B cell (primary cell): Measurements from ENCODE around the gene COL16A1. TPM values are rescaled to one million over a fixed set of nuclear protein-coding genes. Genes with fewer than 3 reads are reported as not detected.

Source experiments
- ATAC-seq: fragments of 200-7000 bp; cut with Tn5 transposase; one replicate; pipeline ENCODE4 v1.10.0; 2021; ENCODE audit warnings: low read depth, mild to moderate bottlenecking, moderate number of reproducible peaks, moderate library complexity
- CTCF ChIA-PET: fragments of 350-600 bp; sonication (Branson Sonifier 250); formaldehyde crosslinking; loops from one replicate; lab custom pipeline; 2021; ENCODE audit warnings: antibody characterized with exemption, inconsistent platforms; lab: Charles Lee
- POLR2A ChIA-PET: fragments of 350-600 bp; sonication (Branson Sonifier 250); formaldehyde crosslinking; loops from one replicate; lab custom pipeline; 2021; ENCODE audit warnings: antibody characterized with exemption; lab: Charles Lee
- DNase-seq: peaks from one replicate; pipeline ENCODE4 v3.0.0; 2013
- H2AFZ ChIP-seq: 2 replicates; pipeline ENCODE4 v1.6.1; 2012; ENCODE audit warnings: mild to moderate bottlenecking, low read depth, low read length; ENCODE audit not compliant: insufficient read depth, poor library complexity, severe bottlenecking
- H3K27ac ChIP-seq, 2 donors: 1 replicate in 1 of 2; 2 replicates in 1 of 2; pipeline ENCODE4 v1.5.1; 2012 to 2013; ENCODE audit warnings: low read length in 2 of 2, mild to moderate bottlenecking in 2 of 2, moderate library complexity in 1 of 2
- H3K27me3 ChIP-seq, 4 experiments: fragments of 200-600 bp in 1 of 4; sonication (generic) in 1 of 4; replicated peaks in 1 of 4; 1 replicate in 2 of 4; 2 replicates in 2 of 4; pipeline versions ENCODE4 v1.6.1 to v1.7.0; 2013 to 2016; ENCODE audit warnings: low read length in 3 of 4, mild to moderate bottlenecking in 2 of 4, mixed read lengths in 1 of 4, moderate library complexity in 1 of 4; ENCODE audit not compliant: insufficient read depth in 4 of 4, control insufficient read depth in 3 of 4; ENCODE audit errors: control extremely low read depth in 1 of 4
- H3K36me3 ChIP-seq, 2 experiments: replicated peaks in 1 of 2; 1 replicate in 1 of 2; 2 replicates in 1 of 2; pipeline versions ENCODE4 v1.6.1 to v1.7.1; 2013; ENCODE audit warnings: low read length in 1 of 2; ENCODE audit not compliant: insufficient read depth in 2 of 2, control insufficient read depth in 1 of 2; ENCODE audit errors: control extremely low read depth in 1 of 2, extremely low read depth in 1 of 2
- H3K4me1 ChIP-seq, 2 donors: fragments of 200-600 bp in 1 of 2; sonication (generic) in 1 of 2; 1 replicate in 1 of 2; 2 replicates in 1 of 2; pipeline versions ENCODE4 v1.5.1 to v1.6.1; 2013 to 2017; ENCODE audit warnings: low read length in 2 of 2; ENCODE audit not compliant: control insufficient read depth in 2 of 2, insufficient read depth in 2 of 2
- H3K4me2 ChIP-seq: replicated peaks from 2 replicates; pipeline ENCODE3; 2012; ENCODE audit warnings: mild to moderate bottlenecking, low read depth, low read length; ENCODE audit not compliant: poor library complexity, severe bottlenecking
- H3K4me3 ChIP-seq, 5 experiments: fragments of 200-600 bp in 1 of 5; sonication (generic) in 1 of 5; 1 replicate in 3 of 5; 2 replicates in 2 of 5; pipeline versions ENCODE4 v1.5.1 to v1.7.0; 2011 to 2016; ENCODE audit warnings: low read length in 4 of 5, mild to moderate bottlenecking in 4 of 5, low read depth in 2 of 5, control low read depth in 1 of 5, moderate library complexity in 1 of 5; ENCODE audit not compliant: insufficient read depth in 1 of 5; ENCODE audit errors: control extremely low read depth in 1 of 5, extremely low read depth in 1 of 5
- H3K79me2 ChIP-seq: fragments of 200-600 bp; sonication (generic); one replicate; pipeline ENCODE4 v1.6.0; 2016; ENCODE audit warnings: low read length; ENCODE audit not compliant: control insufficient read depth, insufficient read depth
- H3K9ac ChIP-seq: fragments of 200-600 bp; sonication (generic); 2 replicates; pipeline ENCODE4 v1.6.1; 2017; ENCODE audit warnings: mild to moderate bottlenecking, low read length, moderate library complexity
- H3K9me3 ChIP-seq, 3 donors: one replicate each; pipeline versions ENCODE4 v1.6.1 to v1.7.1; 2013; ENCODE audit warnings: low read length in 2 of 3; ENCODE audit not compliant: control insufficient read depth in 2 of 3, insufficient read depth in 1 of 3; ENCODE audit errors: control extremely low read depth in 1 of 3
- H4K20me1 ChIP-seq: 2 replicates; pipeline ENCODE4 v1.6.0; 2012; ENCODE audit warnings: mild to moderate bottlenecking, low read length; ENCODE audit not compliant: insufficient read depth, control insufficient read depth, poor library complexity, severe bottlenecking
- H3K27ac Mint-ChIP-seq: one replicate; pipeline ENCODE4 v1.8.0; 2021; ENCODE audit warnings: mixed read lengths
- H3K27me3 Mint-ChIP-seq: one replicate; pipeline ENCODE4 v1.8.0; 2021; ENCODE audit warnings: mixed read lengths
- H3K4me1 Mint-ChIP-seq: one replicate; pipeline ENCODE4 v1.8.0; 2021; ENCODE audit warnings: mixed read lengths
- H3K4me3 Mint-ChIP-seq: one replicate; pipeline ENCODE4 v1.8.0; 2021; ENCODE audit warnings: mixed read lengths
- H3K9me3 Mint-ChIP-seq: one replicate; pipeline ENCODE4 v1.8.0; 2022; ENCODE audit warnings: mixed read lengths; ENCODE audit not compliant: insufficient read depth
- EZH2 ChIP-seq: IDR thresholded peaks from 2 replicates; pipeline ENCODE4 v1.6.1; 2012; ENCODE audit warnings: borderline replicate concordance, low read depth, mild to moderate bottlenecking, moderate library complexity, low read length; ENCODE audit not compliant: insufficient read depth, poor library complexity, severe bottlenecking
- WGBS: methylation state at CpG from one replicate; pipeline ENCODE4 v1.1.5; 2013; ENCODE audit warnings: missing lambda C conversion rate; ENCODE audit not compliant: insufficient coverage; 5-methylcytosine and 5-hydroxymethylcytosine counted together
- intact Hi-C: fragments of 100-400 bp; cut with micrococcal nuclease; formaldehyde crosslinking; loops from one replicate; pipeline ENCODE4 v1.10.0; 2022
- polyA plus RNA-seq: library from polyadenylated mRNA; depleted of rRNA; stranded (reverse); fragments of >200 nt; gene quantifications from 2 replicates; pipeline ENCODE4 v1.2.3, GENCODE V29; 2012
- total RNA-seq, 2 donors: library from RNA; stranded (reverse); fragments of 120-200 nt in 1 of 2; gene quantifications; 1 replicate in 1 of 2; 2 replicates in 1 of 2; pipeline versions ENCODE4 v1.2.3 to v1.2.4, GENCODE V29; 2013 to 2022
- TF ChIP-seq, protein P1 (sequence below): fragments of 200-600 bp; IDR thresholded peaks from one replicate; pipeline ENCODE4 v1.8.0; 2022; ENCODE audit warnings: antibody characterized with exemption, mild to moderate bottlenecking

COL16A1 gene
- total and polyA plus RNA-seq, 2 donors (not counting 1 experiment from before 2014, with no cell fraction given) = 0.07 TPM; not detected in 1

DNA sequence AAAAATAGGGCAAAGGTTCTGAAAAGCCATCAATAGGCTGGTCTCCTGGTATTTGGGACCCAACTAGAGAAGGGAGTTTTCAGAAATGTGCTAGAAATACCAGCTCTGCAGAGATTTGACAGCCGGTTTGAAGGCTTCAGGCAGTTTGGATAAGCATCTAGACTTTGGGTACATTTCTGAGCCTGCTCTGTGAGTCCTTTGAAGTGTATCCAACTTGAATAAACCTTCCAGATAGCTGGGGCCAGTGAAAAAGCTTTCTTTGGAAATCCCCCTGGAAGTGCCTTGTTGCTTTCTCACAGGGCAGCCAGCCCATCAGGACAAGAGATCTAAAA, 52.8 kb downstream of the COL16A1 start:
- no peak overlapping the region for H3K27ac Mint-ChIP-seq
- no peak overlapping the region for H3K27ac ChIP-seq
- H3K9ac ChIP-seq = no peak overlapping the region
- H3K4me3 ChIP-seq = no peak overlapping the region
- no peaks in the 10 kb centered on the region for H4K20me1 ChIP-seq
- no peaks in the 10 kb centered on the region for H3K4me1 ChIP-seq
- H3K4me3 Mint-ChIP-seq = no peak overlapping the region
- intact Hi-C loops = no loop called here
- no peak overlapping the region for H2AFZ ChIP-seq
- no peak for ATAC-seq
- 100% methylated on average over 1 of the region's 1 CpG for WGBS
- POLR2A ChIA-PET = no interaction called here
- TF ChIP-seq, protein P1, sequence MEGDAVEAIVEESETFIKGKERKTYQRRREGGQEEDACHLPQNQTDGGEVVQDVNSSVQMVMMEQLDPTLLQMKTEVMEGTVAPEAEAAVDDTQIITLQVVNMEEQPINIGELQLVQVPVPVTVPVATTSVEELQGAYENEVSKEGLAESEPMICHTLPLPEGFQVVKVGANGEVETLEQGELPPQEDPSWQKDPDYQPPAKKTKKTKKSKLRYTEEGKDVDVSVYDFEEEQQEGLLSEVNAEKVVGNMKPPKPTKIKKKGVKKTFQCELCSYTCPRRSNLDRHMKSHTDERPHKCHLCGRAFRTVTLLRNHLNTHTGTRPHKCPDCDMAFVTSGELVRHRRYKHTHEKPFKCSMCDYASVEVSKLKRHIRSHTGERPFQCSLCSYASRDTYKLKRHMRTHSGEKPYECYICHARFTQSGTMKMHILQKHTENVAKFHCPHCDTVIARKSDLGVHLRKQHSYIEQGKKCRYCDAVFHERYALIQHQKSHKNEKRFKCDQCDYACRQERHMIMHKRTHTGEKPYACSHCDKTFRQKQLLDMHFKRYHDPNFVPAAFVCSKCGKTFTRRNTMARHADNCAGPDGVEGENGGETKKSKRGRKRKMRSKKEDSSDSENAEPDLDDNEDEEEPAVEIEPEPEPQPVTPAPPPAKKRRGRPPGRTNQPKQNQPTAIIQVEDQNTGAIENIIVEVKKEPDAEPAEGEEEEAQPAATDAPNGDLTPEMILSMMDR = no peak
- no peak for TF ChIP-seq EZH2
- no peaks in the 10 kb centered on the region for H3K36me3 ChIP-seq
- DNase-seq = no peak
- H3K27me3 ChIP-seq = peaks cover 0 to under 1% (median 0%) of the 10 kb centered on the region in 4 experiments
- no peak overlapping the region for H3K4me2 ChIP-seq
- CTCF ChIA-PET = interaction anchor here (0.6 to 1.6 kb wide), 4 partner anchors 10 to 341 kb away, joined by 3 to 7 read pairs (median 4); no protein-coding TSS in a partner anchor
- peaks cover 7% of the 10 kb centered on the region for H3K4me1 Mint-ChIP-seq
- H3K27me3 Mint-ChIP-seq = peaks cover 7% of the 10 kb centered on the region
- no peaks in the 10 kb centered on the region for H3K9me3 ChIP-seq
- H3K79me2 ChIP-seq = no peaks in the 10 kb centered on the region
- no peaks in the 10 kb centered on the region for H3K9me3 Mint-ChIP-seq

DNA sequence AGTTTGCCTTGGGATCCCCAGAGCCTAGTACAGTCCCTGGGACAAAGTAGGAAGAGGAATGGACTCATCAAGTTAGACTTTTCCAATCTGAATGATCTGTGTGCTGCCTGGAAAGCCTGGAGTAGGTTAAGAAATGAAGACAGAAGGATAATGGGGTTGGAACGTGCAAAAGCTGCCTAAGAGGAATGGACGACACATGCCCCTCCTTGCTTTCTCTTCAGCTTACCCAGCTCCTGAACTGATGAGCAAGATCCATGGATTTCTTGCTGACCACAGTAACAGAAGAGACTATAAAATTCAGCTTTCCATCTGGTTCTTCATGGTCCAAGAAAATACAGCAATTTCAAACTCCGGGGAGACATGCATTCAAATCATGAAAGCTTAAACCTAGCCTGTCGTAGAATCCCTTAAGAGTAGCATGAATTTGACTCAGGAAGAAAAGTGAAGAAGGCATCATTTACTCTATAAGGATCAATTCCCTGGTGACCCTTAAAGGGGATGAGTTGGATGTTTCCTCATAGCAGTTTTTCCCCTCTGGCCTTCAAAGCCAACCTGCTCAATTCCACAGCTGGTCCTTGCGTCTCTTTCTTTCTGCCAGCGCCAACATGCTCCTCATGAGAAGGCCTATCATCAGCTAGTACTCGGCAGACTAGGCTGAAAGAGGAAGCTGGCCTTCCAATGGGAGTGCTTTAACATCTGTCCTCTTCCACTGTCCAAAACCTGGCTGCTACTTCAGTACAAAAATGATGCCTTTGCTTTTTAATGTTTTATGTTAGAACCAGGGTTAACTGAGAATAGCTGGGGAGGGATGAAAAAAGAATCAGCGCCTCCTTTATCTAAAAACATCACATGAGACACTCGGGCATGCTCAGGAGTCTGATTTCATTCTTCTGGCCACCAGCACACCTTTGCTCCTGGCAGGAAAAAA, 53.4 kb downstream of the COL16A1 start:
- no peak overlapping the region for H2AFZ ChIP-seq
- H3K9ac ChIP-seq = no peak overlapping the region
- no peaks in the 10 kb centered on the region for H4K20me1 ChIP-seq
- H3K4me3 ChIP-seq = no peak overlapping the region
- peaks cover 5 to 6% of the 10 kb centered on the region in 2 donors for H3K4me1 ChIP-seq
- intact Hi-C loops = no loop called here
- Mint-ChIP-seq H3K27ac (no peak overlapping the region), H3K27me3 (peaks cover 2% of the 10 kb centered on the region), H3K4me3 (no peak overlapping the region), H3K4me1 (peaks cover 13% of the 10 kb centered on the region), H3K9me3 (no peaks in the 10 kb centered on the region)
- no peak overlapping the region for H3K4me2 ChIP-seq
- H3K79me2 ChIP-seq = no peaks in the 10 kb centered on the region
- POLR2A ChIA-PET = no interaction called here
- ATAC-seq (no peak), DNase-seq (no peak)
- no peak overlapping the region for H3K27ac ChIP-seq
- H3K9me3 ChIP-seq = no peaks in the 10 kb centered on the region
- CTCF ChIA-PET = interaction anchor here (0.6 to 1.6 kb wide), 5 partner anchors 11 to 331 kb away, joined by 3 to 7 read pairs (median 4); no protein-coding TSS in a partner anchor
- no peaks in the 10 kb centered on the region for H3K27me3 ChIP-seq
- 85% methylated on average over 8 of the region's 9 CpGs for WGBS
- TF ChIP-seq, protein P1 = no peak
- TF ChIP-seq EZH2 = no peak
- no peaks in the 10 kb centered on the region for H3K36me3 ChIP-seq
